Caco-2 (cell line): Measurements from ENCODE around the gene YBX1. TPM values are rescaled to one million over a fixed set of nuclear protein-coding genes. Genes with fewer than 3 reads are reported as not detected.
A peak's percentile ranks its signal among the peaks of the same experiment; 100 is the strongest.

Experiments used
- BruUV-seq: library from RNA; stranded (reverse); fragments of 400-500 nt; replicated peaks from 2 replicates; lab custom pipeline; 2021; lab: Mats Ljungman, UMichigan
- CTCF ChIA-PET: fragments of 300-600 bp; sonication (Branson Sonifier 250); formaldehyde crosslinking; loops from one replicate; lab custom pipeline; 2022; ENCODE audit warnings: antibody characterized with exemption; lab: Charles Lee
- POLR2A ChIA-PET: fragments of 300-600 bp; sonication (Branson Sonifier 250); formaldehyde crosslinking; loops from one replicate; lab custom pipeline; 2022; ENCODE audit warnings: antibody characterized with exemption; lab: Charles Lee
- DNase-seq, 2 experiments: peaks; one replicate each; pipeline versions ENCODE4 v3.0.0 to v3.0.0-alpha.2; 2020 to 2022
- H3K27me3 ChIP-seq: replicated peaks from 2 replicates; pipeline ENCODE4 v1.6.0; 2011; ENCODE audit warnings: low read length; ENCODE audit not compliant: control insufficient read depth, insufficient read depth
- H3K36me3 ChIP-seq: 2 replicates; pipeline ENCODE4 v1.5.1; 2011; ENCODE audit warnings: low read length; ENCODE audit not compliant: control insufficient read depth, insufficient read depth
- H3K4me1 ChIP-seq: fragments of 250-450 bp; sonication (Bioruptor Pico); 2 replicates; pipeline ENCODE4 v1.5.1; 2020; ENCODE audit warnings: mild to moderate bottlenecking
- H3K4me3 ChIP-seq: 2 replicates; pipeline ENCODE4 v1.5.1; 2011; ENCODE audit warnings: low read depth, mild to moderate bottlenecking, control low read depth, low read length
- H3K9me3 ChIP-seq: fragments of 250-450 bp; sonication (Bioruptor Pico); 2 replicates; pipeline ENCODE4 v1.5.1; 2020; ENCODE audit warnings: mild to moderate bottlenecking, moderate library complexity
- H3K27ac Mint-ChIP-seq: one replicate; pipeline ENCODE4 v1.8.0; 2022; ENCODE audit warnings: mixed read lengths; ENCODE audit not compliant: unreplicated experiment
- H3K27me3 Mint-ChIP-seq: one replicate; pipeline ENCODE4 v1.8.0; 2022; ENCODE audit warnings: mixed read lengths; ENCODE audit not compliant: insufficient read depth, unreplicated experiment
- H3K36me3 Mint-ChIP-seq: one replicate; pipeline ENCODE4 v1.8.0; 2022; ENCODE audit warnings: mild to moderate bottlenecking, mixed read lengths; ENCODE audit not compliant: insufficient read depth, unreplicated experiment
- H3K4me1 Mint-ChIP-seq: one replicate; pipeline ENCODE4 v1.8.0; 2022; ENCODE audit warnings: low read depth, mixed read lengths; ENCODE audit not compliant: unreplicated experiment
- H3K4me3 Mint-ChIP-seq: one replicate; pipeline ENCODE4 v1.8.0; 2022; ENCODE audit warnings: mild to moderate bottlenecking, moderate library complexity, mixed read lengths; ENCODE audit not compliant: unreplicated experiment
- H3K9me3 Mint-ChIP-seq: one replicate; pipeline ENCODE4 v1.8.0; 2022; ENCODE audit warnings: mixed read lengths; ENCODE audit not compliant: unreplicated experiment
- intact Hi-C: fragments of 100-400 bp; cut with micrococcal nuclease; formaldehyde crosslinking; loops from one replicate; pipeline ENCODE4 v1.10.0; 2022; ENCODE audit not compliant: unreplicated experiment
- total RNA-seq: library from RNA; stranded (reverse); gene quantifications from 2 replicates; pipeline ENCODE4 v1.2.3, GENCODE V29; 2022
- TF ChIP-seq, protein P1 (sequence below), 2 experiments: fragments of 200-600 bp in 1 of 2; IDR thresholded peaks; 1 replicate in 1 of 2; 2 replicates in 1 of 2; pipeline versions ENCODE4 v1.5.1 to v1.8.0; 2011 to 2022; ENCODE audit warnings: antibody characterized with exemption in 1 of 2, control low read depth in 1 of 2, inconsistent platforms in 1 of 2, low read depth in 1 of 2, low read length in 1 of 2, mild to moderate bottlenecking in 1 of 2, moderate library complexity in 1 of 2; ENCODE audit not compliant: insufficient read depth in 1 of 2, severe bottlenecking in 1 of 2, unreplicated experiment in 1 of 2

The YBX1 gene
- total RNA-seq, 1 experiment from 2014 or later = 567 TPM

DNA sequence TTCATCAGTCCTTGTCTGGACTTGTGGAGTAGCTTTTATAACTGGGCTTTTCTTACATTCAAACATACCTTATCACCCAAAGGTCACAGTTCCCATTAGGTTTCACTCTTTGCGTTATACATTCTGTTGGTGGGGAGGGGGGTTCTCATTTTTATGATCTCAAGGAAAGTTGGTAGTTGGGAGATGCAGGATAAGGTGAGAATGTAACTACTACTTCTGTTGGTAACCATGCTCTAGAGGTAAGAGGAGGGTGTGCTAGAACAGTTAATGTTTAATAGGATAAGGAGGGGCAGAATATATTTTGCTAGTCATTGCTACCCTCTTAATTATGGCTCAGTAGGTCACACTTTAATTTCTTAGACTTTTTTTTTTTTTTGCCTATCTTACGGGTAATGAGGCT lies 10.7 kb downstream of the YBX1 start:
- POLR2A ChIA-PET = interaction anchor here (0.9 to 2.0 kb wide), 2 partner anchors 10 to 74 kb away, joined by 4 to 20 read pairs; partner anchors contain the start of genes C1orf50, P3H1 and YBX1
- BruUV-seq = no TSS peak
- H3K27me3 ChIP-seq = no peaks in the 10 kb centered on the region
- CTCF ChIA-PET = interaction anchor here (0.6 to 1.0 kb wide), 4 partner anchors 11 to 82 kb away, joined by 3 to 5 read pairs (median 4); partner anchors contain the start of genes C1orf50, P3H1 and YBX1
- H3K36me3 ChIP-seq = no peaks in the 10 kb centered on the region
- H3K4me3 Mint-ChIP-seq = peak overlapping the region; percentile 61
- H3K9me3 ChIP-seq = no peaks in the 10 kb centered on the region
- DNase-seq = no peak
- no peaks in the 10 kb centered on the region for H3K9me3 Mint-ChIP-seq
- H3K36me3 Mint-ChIP-seq = peaks cover 57% of the 10 kb centered on the region
- TF ChIP-seq, protein P1, sequence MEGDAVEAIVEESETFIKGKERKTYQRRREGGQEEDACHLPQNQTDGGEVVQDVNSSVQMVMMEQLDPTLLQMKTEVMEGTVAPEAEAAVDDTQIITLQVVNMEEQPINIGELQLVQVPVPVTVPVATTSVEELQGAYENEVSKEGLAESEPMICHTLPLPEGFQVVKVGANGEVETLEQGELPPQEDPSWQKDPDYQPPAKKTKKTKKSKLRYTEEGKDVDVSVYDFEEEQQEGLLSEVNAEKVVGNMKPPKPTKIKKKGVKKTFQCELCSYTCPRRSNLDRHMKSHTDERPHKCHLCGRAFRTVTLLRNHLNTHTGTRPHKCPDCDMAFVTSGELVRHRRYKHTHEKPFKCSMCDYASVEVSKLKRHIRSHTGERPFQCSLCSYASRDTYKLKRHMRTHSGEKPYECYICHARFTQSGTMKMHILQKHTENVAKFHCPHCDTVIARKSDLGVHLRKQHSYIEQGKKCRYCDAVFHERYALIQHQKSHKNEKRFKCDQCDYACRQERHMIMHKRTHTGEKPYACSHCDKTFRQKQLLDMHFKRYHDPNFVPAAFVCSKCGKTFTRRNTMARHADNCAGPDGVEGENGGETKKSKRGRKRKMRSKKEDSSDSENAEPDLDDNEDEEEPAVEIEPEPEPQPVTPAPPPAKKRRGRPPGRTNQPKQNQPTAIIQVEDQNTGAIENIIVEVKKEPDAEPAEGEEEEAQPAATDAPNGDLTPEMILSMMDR (IDR thresholded peaks at IDR 0.05; ENCODE audit: insufficient read depth in 1 of 2, low read depth in 1 of 2, low read length in 1 of 2, severe bottlenecking in 1 of 2, unreplicated experiment in 1 of 2) = no peak
- intact Hi-C loops = no loop called here
- H3K27me3 Mint-ChIP-seq = no peaks in the 10 kb centered on the region
- H3K4me1 Mint-ChIP-seq = peaks cover 26% of the 10 kb centered on the region
- no peak overlapping the region for H3K4me3 ChIP-seq
- peaks cover 38% of the 10 kb centered on the region for H3K4me1 ChIP-seq
- peak overlapping the region; percentile 60 for H3K27ac Mint-ChIP-seq

DNA sequence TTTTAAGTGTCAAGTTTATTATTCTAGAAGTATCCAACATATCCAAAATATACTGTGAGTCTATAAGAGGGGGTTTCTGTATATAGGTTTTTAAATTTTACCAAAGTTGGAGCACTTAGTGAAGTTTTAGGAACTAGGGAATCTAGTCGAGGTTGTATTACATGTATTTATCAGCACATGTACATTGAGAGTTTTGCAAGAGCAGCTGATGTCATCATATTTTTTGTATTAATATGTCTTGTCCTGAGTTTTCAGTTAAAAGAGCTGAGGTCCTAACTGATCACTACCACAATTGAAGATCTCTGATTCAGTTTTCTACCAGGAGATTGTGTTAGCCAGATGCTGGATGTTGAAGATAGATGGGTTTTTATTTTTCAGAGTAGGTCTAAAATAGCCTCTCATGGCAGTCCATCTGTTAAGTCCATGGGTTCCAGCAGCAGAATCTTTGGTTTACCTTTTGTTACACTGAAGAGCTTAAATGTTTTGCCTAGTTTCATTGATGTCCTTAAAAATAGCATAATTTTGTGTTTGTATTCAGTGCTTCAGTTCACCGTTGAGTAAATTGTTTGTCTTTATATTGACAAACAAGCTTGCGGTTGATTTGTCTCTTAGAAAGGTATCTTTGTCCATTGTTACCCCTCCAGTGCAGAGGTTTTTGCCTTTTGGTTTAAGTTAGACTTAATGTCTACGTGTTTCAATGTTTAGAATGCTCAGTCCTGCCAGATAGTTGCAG lies 16.0 kb downstream of the YBX1 start:
- ChIA-PET CTCF (no interaction called here), POLR2A (no interaction called here)
- BruUV-seq = no TSS peak
- Histone ChIP-seq H3K4me1 (peaks cover 5% of the 10 kb centered on the region), H3K9me3 (no peaks in the 10 kb centered on the region), H3K36me3 (peaks cover 3% of the 10 kb centered on the region; the same call in 1 of the 2 replicates), H3K27me3 (no peaks in the 10 kb centered on the region), H3K4me3 (no peak overlapping the region)
- Mint-ChIP-seq H3K4me3 (no peak overlapping the region), H3K9me3 (no peaks in the 10 kb centered on the region), H3K27ac (no peak overlapping the region), H3K4me1 (peaks cover 7% of the 10 kb centered on the region), H3K27me3 (no peaks in the 10 kb centered on the region), H3K36me3 (peaks cover 95% of the 10 kb centered on the region)
- intact Hi-C loops = no loop called here
- no peak for DNase-seq
- TF ChIP-seq, protein P1 (IDR thresholded peaks at IDR 0.05; ENCODE audit: insufficient read depth in 1 of 2, low read depth in 1 of 2, low read length in 1 of 2, severe bottlenecking in 1 of 2, unreplicated experiment in 1 of 2) = no peak

DNA sequence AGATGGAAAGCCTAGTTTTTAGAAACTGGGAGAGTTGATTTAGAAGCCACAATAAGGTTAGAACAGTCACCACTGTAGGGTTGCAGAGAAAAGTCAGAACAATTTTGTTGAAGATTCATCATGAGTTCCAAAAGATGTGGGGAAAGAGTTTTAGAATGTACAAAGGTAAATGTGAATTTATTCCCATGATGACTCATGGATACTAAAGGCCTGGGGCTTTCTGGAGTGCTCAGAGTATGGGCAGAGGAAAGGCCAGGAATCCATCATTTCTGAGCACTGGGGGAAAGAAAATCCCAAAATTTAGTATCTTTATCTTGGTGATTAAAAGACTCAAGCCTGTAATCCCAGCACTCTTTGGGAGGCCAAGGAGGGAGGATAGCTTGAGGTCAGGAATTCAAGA lies 17.8 kb downstream of the YBX1 start:
- peaks cover 95% of the 10 kb centered on the region for H3K36me3 Mint-ChIP-seq
- POLR2A ChIA-PET = no interaction called here
- H3K36me3 ChIP-seq = peaks cover 3% of the 10 kb centered on the region; the same call in 1 of the 2 replicates
- H3K27ac Mint-ChIP-seq = peak overlapping the region; percentile 25
- no peaks in the 10 kb centered on the region for H3K4me1 ChIP-seq
- intact Hi-C loops = no loop called here
- no peaks in the 10 kb centered on the region for H3K27me3 ChIP-seq
- peaks cover 7% of the 10 kb centered on the region for H3K4me1 Mint-ChIP-seq
- H3K9me3 Mint-ChIP-seq = no peaks in the 10 kb centered on the region
- H3K9me3 ChIP-seq = no peaks in the 10 kb centered on the region
- no peak for DNase-seq
- BruUV-seq = no TSS peak
- TF ChIP-seq, protein P1 (IDR thresholded peaks at IDR 0.05; ENCODE audit: insufficient read depth in 1 of 2, low read depth in 1 of 2, low read length in 1 of 2, severe bottlenecking in 1 of 2, unreplicated experiment in 1 of 2) = no peak
- no peaks in the 10 kb centered on the region for H3K27me3 Mint-ChIP-seq
- CTCF ChIA-PET = no interaction called here
- H3K4me3 Mint-ChIP-seq = no peak overlapping the region
- H3K4me3 ChIP-seq = no peak overlapping the region
